ENCODE measurements around the gene SPAAR. TPM values are rescaled to one million over a fixed set of nuclear protein-coding genes. Genes with fewer than 3 reads are reported as not detected.
"Not testable (repeated sequence)": the region's sequence is repeated elsewhere in the genome, so short reads cannot be mapped to it uniquely, and the experiment has no call there.

SPAAR gene
- total RNA-seq, 2 experiments from 2014 or later: not detected

GRCh38 chr9:35871545-35871944 is 37.7 kb upstream of the SPAAR start:
- Mint-ChIP-seq H3K36me3 (ENCODE audit: low read depth) (no peaks in the 10 kb centered on the region), H3K4me1 (ENCODE audit: low read depth) (no peaks in the 10 kb centered on the region), H3K27me3 (peaks cover 2% of the 10 kb centered on the region), H3K4me3 (no peak overlapping the region), H3K27ac (no peak overlapping the region), H3K9me3 (no peaks in the 10 kb centered on the region)
- ATAC-seq (no peak), DNase-seq (no peak)
- intact Hi-C loops (cut with micrococcal nuclease): no loop called here
- TF ChIP-seq CTCF (IDR thresholded peaks at IDR 0.05): no peak
- ChIA-PET CTCF (interaction anchor here (2.3 kb wide), 1 partner anchor 82 kb away, joined by 8 read pairs; no protein-coding TSS in a partner anchor), POLR2A (interaction anchor here (0.8 kb wide), 1 partner anchor 16 kb away, joined by 3 read pairs; no protein-coding TSS in a partner anchor)

GRCh38 chr9:35872505-35872904 is 36.8 kb upstream of the SPAAR start:
- intact Hi-C loops (cut with micrococcal nuclease): no loop called here
- ATAC-seq: no peak
- TF ChIP-seq CTCF (IDR thresholded peaks at IDR 0.05): no peak
- H3K27me3 Mint-ChIP-seq: peaks cover 2% of the 10 kb centered on the region
- H3K36me3 Mint-ChIP-seq (ENCODE audit: low read depth): no peaks in the 10 kb centered on the region
- no peaks in the 10 kb centered on the region for H3K4me1 Mint-ChIP-seq (ENCODE audit: low read depth)
- CTCF ChIA-PET: interaction anchor here (0.6 to 2.3 kb wide), 3 partner anchors 10 to 177 kb away, joined by 3 to 8 read pairs (median 4); no protein-coding TSS in a partner anchor
- POLR2A ChIA-PET: no interaction called here
- no peak overlapping the region for H3K4me3 Mint-ChIP-seq
- peaks cover 4% of the 10 kb centered on the region for H3K9me3 Mint-ChIP-seq
- no peak for DNase-seq
- no peak overlapping the region for H3K27ac Mint-ChIP-seq

- Mint-ChIP-seq H3K27ac (no peak overlapping the region), H3K4me3 (no peak overlapping the region), H3K4me1 (ENCODE audit: low read depth) (no peaks in the 10 kb centered on the region), H3K36me3 (ENCODE audit: low read depth) (peaks cover 2% of the 10 kb centered on the region), H3K27me3 (peaks cover 10% of the 10 kb centered on the region), H3K9me3 (peaks cover 8% of the 10 kb centered on the region)
- ChIA-PET POLR2A (interaction anchor here (0.5 kb wide), 1 partner anchor 12 kb away, joined by 3 read pairs; no protein-coding TSS in a partner anchor), CTCF (interaction anchor here (0.6 to 3.4 kb wide), 56 partner anchors 10 to 576 kb away, joined by 3 to 66 read pairs (median 5); partner anchors contain the start of genes CCDC107, FAM221B, GBA2 and HINT2)
- peak; percentile 89 for DNase-seq
- peak; percentile 73 for ATAC-seq
- peak; percentile 98 for TF ChIP-seq CTCF (IDR thresholded peaks at IDR 0.05)
- intact Hi-C loops (cut with micrococcal nuclease): loop anchor here (2.0 kb wide), 2 partner anchors 56 to 92 kb away; partner anchors contain the start of gene NPR2
Observed at GRCh38 chr9:35882263-35882848, 26.9 kb upstream of the SPAAR start.

GRCh38 chr9:35882996-35883395 is 26.3 kb upstream of the SPAAR start:
- H3K4me1 Mint-ChIP-seq (ENCODE audit: low read depth): no peaks in the 10 kb centered on the region
- H3K36me3 Mint-ChIP-seq (ENCODE audit: low read depth): peaks cover 2% of the 10 kb centered on the region
- peaks cover 2% of the 10 kb centered on the region for H3K9me3 Mint-ChIP-seq
- ChIA-PET CTCF (interaction anchor here (0.6 to 3.4 kb wide), 28 partner anchors 10 to 324 kb away, joined by 3 to 66 read pairs (median 6); partner anchors contain the start of genes FAM221B, NPR2, OR13J1 and SPAG8), POLR2A (no interaction called here)
- DNase-seq (no peak), ATAC-seq (no peak)
- no peak overlapping the region for H3K27ac Mint-ChIP-seq
- H3K27me3 Mint-ChIP-seq: peaks cover 5% of the 10 kb centered on the region
- TF ChIP-seq CTCF (IDR thresholded peaks at IDR 0.05): no peak
- intact Hi-C loops (cut with micrococcal nuclease): loop anchor here (2.0 kb wide), 2 partner anchors 56 to 92 kb away; partner anchors contain the start of gene NPR2
- H3K4me3 Mint-ChIP-seq: no peak overlapping the region

- DNase-seq; H3K27me3 Mint-ChIP-seq; H3K9me3 Mint-ChIP-seq; H3K36me3 Mint-ChIP-seq (ENCODE audit: low read depth); intact Hi-C loops (cut with micrococcal nuclease); ATAC-seq; H3K4me3 Mint-ChIP-seq; H3K27ac Mint-ChIP-seq; H3K4me1 Mint-ChIP-seq (ENCODE audit: low read depth): not testable (repeated sequence)
- POLR2A ChIA-PET: interaction anchor here (0.7 kb wide), 1 partner anchor 15 kb away, joined by 5 read pairs; the partner anchor contains the start of gene OR13J1
- CTCF ChIA-PET: interaction anchor here (2.6 kb wide), 1 partner anchor 95 kb away, joined by 7 read pairs; no protein-coding TSS in a partner anchor
Observed at GRCh38 chr9:35884908-35885307, 24.4 kb upstream of the SPAAR start.

All from activated CD8-positive, alpha-beta T cell treated with anti-CD3 and anti-CD28 coated beads for 36 hours (primary cell).